GM18526 (cell line): ENCODE data around the gene PNLDC1.

ENCODE experiments used
- POLR2A ChIP-seq: IDR thresholded peaks from 3 replicates; pipeline ENCODE4 v1.6.1; 2011; ENCODE audit not compliant: insufficient read length; ENCODE audit errors: extremely low read depth

Gene PNLDC1

GRCh38 chr6:159762681-159763293, 37.3 kb upstream of the PNLDC1 start:
- no peak for TF ChIP-seq POLR2A

GRCh38 chr6:159766906-159767305, 33.2 kb upstream of the PNLDC1 start:
- TF ChIP-seq POLR2A = no peak

- no peak for TF ChIP-seq POLR2A
These were observed 30.6 kb upstream of the PNLDC1 start for GRCh38 chr6:159769470-159769869.

- no peak for TF ChIP-seq POLR2A
These were observed 27.9 kb upstream of the PNLDC1 start for GRCh38 chr6:159772196-159772595.

- no peak for TF ChIP-seq POLR2A
These were observed 22.7 kb upstream of the PNLDC1 start for GRCh38 chr6:159777240-159777904.

GRCh38 chr6:159778131-159778530, 21.9 kb upstream of the PNLDC1 start:
- no peak for TF ChIP-seq POLR2A

GRCh38 chr6:159778542-159779103, 21.5 kb upstream of the PNLDC1 start:
- TF ChIP-seq POLR2A = no peak

GRCh38 chr6:159788276-159788675, 11.8 kb upstream of the PNLDC1 start:
- TF ChIP-seq POLR2A = no peak

- TF ChIP-seq POLR2A = no peak
These were observed 11.2 kb upstream of the PNLDC1 start for GRCh38 chr6:159788753-159789376.

GRCh38 chr6:159789377-159790148, 10.5 kb upstream of the PNLDC1 start, which contains the start of gene TCP1:
Gene TCP1 (minus strand): TSS chr6:159789602. CDS start chr6:159789468, 134 bp downstream.
- peak; percentile 97 for TF ChIP-seq POLR2A

- peak; percentile 69 for TF ChIP-seq POLR2A
These were observed 9.7 kb upstream of the PNLDC1 start, which contains the start of gene MRPL18 for GRCh38 chr6:159790149-159790955. Gene MRPL18 (plus strand): TSS chr6:159790467. CDS start chr6:159790588, 121 bp downstream.

- TF ChIP-seq POLR2A = no peak
These were observed 9.0 kb upstream of the PNLDC1 start for GRCh38 chr6:159790956-159791598.

- TF ChIP-seq POLR2A = no peak
These were observed 2.5 kb upstream of the PNLDC1 start for GRCh38 chr6:159797554-159797953.

- TF ChIP-seq POLR2A = no peak
These were observed 1.9 kb downstream of the PNLDC1 start for GRCh38 chr6:159801935-159802334.
